ENCODE data around the gene GPR18.

The GPR18 gene

DNA sequence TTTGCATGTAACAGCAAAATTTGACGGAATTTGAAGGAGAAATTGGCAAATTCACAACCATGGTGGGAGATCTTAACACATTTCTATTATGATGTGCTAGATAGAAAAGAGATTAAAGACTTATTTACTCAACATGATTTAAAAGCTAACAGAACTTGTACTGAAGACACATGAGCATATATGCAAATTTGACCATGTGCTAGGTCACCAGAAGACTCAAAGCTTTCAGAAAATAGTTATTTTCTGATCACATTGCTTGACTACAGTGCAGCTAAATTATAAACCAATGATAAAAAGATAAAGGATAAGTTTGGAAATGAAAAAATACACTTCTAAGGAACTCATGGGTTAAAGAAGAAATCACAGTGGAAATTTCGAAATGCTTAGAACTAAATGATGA lies 39.9 kb upstream of the GPR18 start:
- no peak overlapping the region for H3K4me3 ChIP-seq (ENCODE audit: low read depth, low read length)
- TF ChIP-seq, protein P1, sequence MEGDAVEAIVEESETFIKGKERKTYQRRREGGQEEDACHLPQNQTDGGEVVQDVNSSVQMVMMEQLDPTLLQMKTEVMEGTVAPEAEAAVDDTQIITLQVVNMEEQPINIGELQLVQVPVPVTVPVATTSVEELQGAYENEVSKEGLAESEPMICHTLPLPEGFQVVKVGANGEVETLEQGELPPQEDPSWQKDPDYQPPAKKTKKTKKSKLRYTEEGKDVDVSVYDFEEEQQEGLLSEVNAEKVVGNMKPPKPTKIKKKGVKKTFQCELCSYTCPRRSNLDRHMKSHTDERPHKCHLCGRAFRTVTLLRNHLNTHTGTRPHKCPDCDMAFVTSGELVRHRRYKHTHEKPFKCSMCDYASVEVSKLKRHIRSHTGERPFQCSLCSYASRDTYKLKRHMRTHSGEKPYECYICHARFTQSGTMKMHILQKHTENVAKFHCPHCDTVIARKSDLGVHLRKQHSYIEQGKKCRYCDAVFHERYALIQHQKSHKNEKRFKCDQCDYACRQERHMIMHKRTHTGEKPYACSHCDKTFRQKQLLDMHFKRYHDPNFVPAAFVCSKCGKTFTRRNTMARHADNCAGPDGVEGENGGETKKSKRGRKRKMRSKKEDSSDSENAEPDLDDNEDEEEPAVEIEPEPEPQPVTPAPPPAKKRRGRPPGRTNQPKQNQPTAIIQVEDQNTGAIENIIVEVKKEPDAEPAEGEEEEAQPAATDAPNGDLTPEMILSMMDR (conservative IDR thresholded peaks at IDR 0.05; ENCODE audit: low read depth, low read length): no peak
- DNase-seq (ENCODE audit: low read depth): no peak

DNA sequence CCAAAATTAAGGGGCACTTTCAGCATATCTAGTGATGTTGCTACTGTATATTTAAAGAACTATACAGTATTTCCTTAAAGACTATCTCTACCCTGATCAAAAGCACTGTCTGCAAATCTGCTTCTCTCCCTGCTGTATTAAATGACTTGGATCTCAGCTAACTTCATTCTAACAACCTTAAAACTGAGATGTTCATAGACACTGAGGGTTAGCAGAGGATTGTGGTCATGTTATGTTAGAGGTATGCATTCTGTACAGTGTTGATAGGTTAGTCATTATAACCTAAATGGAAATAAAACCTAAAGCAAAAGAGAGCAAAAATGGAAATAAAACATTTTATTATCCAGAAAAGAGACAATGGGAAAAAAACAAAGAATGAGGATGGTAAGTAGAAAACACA lies 39.2 kb upstream of the GPR18 start:
- H3K4me3 ChIP-seq (ENCODE audit: low read depth, low read length): no peak overlapping the region
- TF ChIP-seq, protein P1 (conservative IDR thresholded peaks at IDR 0.05; ENCODE audit: low read depth, low read length): no peak
- no peak for DNase-seq (ENCODE audit: low read depth)

- peak; percentile 49 for DNase-seq (ENCODE audit: low read depth)
- no peak overlapping the region for H3K4me3 ChIP-seq (ENCODE audit: low read depth, low read length)
- TF ChIP-seq, protein P1 (conservative IDR thresholded peaks at IDR 0.05; ENCODE audit: low read depth, low read length): no peak
Observed at GRCh38 chr13:99296398-99296797, 38.2 kb upstream of the GPR18 start.

DNA sequence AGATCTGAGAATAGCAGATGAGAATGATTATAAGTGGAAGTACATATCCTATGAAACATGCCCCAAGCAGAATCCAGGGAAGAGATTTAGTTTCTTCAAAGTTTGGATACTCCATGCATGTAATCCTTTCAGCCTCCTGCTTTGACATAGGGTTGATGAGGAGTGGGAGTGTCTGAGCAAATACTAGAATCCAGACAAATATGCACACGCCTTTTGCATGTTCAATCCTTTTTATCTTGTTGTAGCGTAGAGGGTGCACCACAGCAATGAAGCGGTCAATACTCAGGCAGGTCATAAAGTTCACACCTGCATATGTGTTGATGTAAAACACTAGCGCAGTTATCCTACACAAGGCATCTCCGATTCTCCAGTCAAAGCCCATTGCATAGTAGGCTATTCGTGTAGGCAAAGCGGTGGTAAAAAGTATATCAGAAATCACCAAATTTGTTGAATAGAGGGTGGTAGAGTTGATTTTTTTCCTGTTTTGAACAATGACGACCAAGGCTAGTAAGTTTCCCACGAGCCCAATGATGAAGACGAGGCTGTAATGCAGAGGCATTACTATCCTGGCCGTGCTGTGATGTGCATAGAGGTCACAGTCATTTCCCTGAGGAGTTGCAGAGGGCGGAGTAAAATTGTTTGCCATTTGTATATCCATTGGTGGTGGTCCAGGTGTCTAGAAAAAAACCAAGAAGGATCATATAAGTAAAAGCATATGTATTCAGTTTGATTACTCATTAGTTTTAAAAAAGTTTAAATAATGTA lies 37.5 kb upstream of the GPR18 start:
- no peak overlapping the region for H3K4me3 ChIP-seq (ENCODE audit: low read depth, low read length)
- DNase-seq (ENCODE audit: low read depth): no peak
- TF ChIP-seq, protein P1 (conservative IDR thresholded peaks at IDR 0.05; ENCODE audit: low read depth, low read length): no peak

DNA sequence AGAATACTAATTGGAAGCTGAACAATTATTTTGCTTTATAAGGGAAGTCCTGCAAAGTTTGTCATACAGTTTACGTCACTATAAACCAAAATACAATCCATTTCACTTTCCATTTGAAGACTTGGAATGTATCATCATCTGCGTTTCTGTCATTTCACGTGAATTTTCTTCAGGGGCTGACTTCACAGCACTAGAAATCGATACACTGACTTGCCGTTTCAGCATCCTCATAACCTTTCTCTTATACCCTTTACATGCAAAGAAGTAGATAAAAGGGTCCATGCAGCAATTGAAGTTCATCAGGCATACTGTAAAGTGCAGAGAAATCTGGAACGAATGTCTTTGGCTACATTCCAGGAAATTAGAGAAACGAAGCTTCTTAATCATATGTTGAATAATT lies 36.8 kb upstream of the GPR18 start:
- TF ChIP-seq, protein P1 (conservative IDR thresholded peaks at IDR 0.05; ENCODE audit: low read depth, low read length): no peak
- DNase-seq (ENCODE audit: low read depth): no peak
- H3K4me3 ChIP-seq (ENCODE audit: low read depth, low read length): no peak overlapping the region

DNA sequence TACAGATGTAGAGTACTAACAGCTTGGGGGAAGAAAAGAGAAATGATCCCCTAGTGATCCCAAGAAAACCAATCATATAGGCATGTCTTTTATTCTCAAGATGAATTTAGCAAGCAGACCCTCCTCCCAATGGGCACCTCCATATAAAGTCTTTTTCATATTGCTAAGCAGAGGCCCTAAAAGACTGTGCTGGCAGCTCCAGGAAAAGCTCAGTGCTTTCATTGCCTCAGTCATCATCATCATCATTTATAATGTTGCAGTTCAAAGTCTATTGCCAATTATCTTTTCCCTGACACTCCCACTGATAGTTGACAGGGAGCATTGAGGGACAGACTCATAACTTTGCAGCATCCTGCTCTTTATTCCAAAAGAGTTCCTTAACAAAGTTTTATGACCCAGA lies 36.0 kb upstream of the GPR18 start:
- TF ChIP-seq, protein P1 (conservative IDR thresholded peaks at IDR 0.05; ENCODE audit: low read depth, low read length): no peak
- no peak for DNase-seq (ENCODE audit: low read depth)
- H3K4me3 ChIP-seq (ENCODE audit: low read depth, low read length): no peak overlapping the region

DNA sequence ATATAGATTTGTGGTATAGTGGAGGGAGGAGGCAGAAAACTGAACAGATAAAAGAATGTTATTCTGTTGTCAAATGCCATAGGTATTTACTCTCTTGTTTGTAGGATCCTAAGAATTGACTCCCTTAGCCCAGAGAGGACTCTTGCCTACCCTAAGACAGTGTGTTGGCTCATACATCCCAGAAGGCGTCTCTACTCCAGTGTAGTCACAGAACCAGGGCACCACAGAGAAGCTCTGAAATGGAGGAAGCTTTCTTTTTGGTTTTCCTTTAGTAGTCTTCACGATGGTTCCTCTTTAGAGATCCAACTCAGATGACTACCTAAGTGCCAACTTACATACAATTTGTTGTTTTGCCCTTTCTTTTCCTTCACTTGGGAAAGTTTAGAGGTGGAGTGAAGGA lies 35.0 kb upstream of the GPR18 start:
- no peak overlapping the region for H3K4me3 ChIP-seq (ENCODE audit: low read depth, low read length)
- no peak for DNase-seq (ENCODE audit: low read depth)
- TF ChIP-seq, protein P1 (conservative IDR thresholded peaks at IDR 0.05; ENCODE audit: low read depth, low read length): no peak
